ENCODE data around the gene CDK13. TPM values are rescaled to one million over a fixed set of nuclear protein-coding genes. Genes with fewer than 3 reads are reported as not detected.

The CDK13 gene
- total RNA-seq, 1 experiment from 2014 or later, result 52.2 TPM

- H3K27ac ChIP-seq (ENCODE audit: insufficient read length, low read depth, low read length), result no peak overlapping the region
- Mint-ChIP-seq H3K36me3 (ENCODE audit: insufficient read depth in 1 of 3, low read depth in 3 of 3) (peaks cover 0 to 4% (median 0%) of the 10 kb centered on the region in 3 experiments; a peak in 3 of 7 replicates), H3K4me3 (no peak overlapping the region), H3K27ac (no peak overlapping the region; a peak in 1 of 7 replicates), H3K9me3 (peaks cover 4 to 9% of the 10 kb centered on the region in 2 experiments), H3K27me3 (ENCODE audit: low read depth) (no peaks in the 10 kb centered on the region; the same call in 1 of the 2 replicates), H3K4me1 (no peaks in the 10 kb centered on the region)
- no peak for DNase-seq
- no peak for TF ChIP-seq CTCF (conservative IDR thresholded peaks at IDR 0.05)
- H2BK15ac ChIP-seq (ENCODE audit: low read depth, low read length), result no peak overlapping the region
- H3K27me3 ChIP-seq (ENCODE audit: insufficient read depth, low read length), result no peaks in the 10 kb centered on the region
- no peak overlapping the region for H3K56ac ChIP-seq (ENCODE audit: insufficient read length, low read depth, low read length)
- H3K4me2 ChIP-seq (ENCODE audit: insufficient read depth, insufficient read length, low read length), result no peak overlapping the region
- no peak overlapping the region for H3K4ac ChIP-seq (ENCODE audit: low read depth, low read length)
- no peak overlapping the region for H3K23ac ChIP-seq (ENCODE audit: insufficient read length, low read depth, low read length)
- no peak overlapping the region for H3K18ac ChIP-seq (ENCODE audit: insufficient read length, low read depth, low read length)
- no peak overlapping the region for H3K14ac ChIP-seq (ENCODE audit: insufficient read depth, low read length)
- no peaks in the 10 kb centered on the region for H4K20me1 ChIP-seq (ENCODE audit: control insufficient read depth, insufficient read depth, insufficient read length)
- no peak overlapping the region for H2BK20ac ChIP-seq (ENCODE audit: low read depth, low read length, poor library complexity, severe bottlenecking)
- no peaks in the 10 kb centered on the region for H3K4me1 ChIP-seq (ENCODE audit: insufficient read depth, low read length)
- H2AFZ ChIP-seq (ENCODE audit: low read length), result no peak overlapping the region
- no peak overlapping the region for H2BK5ac ChIP-seq (ENCODE audit: insufficient read length, low read length)
- H2BK12ac ChIP-seq (ENCODE audit: insufficient read length, low read depth, low read length), result no peak overlapping the region
- H3K79me2 ChIP-seq (ENCODE audit: insufficient read depth, low read length), result no peaks in the 10 kb centered on the region
- no peak overlapping the region for H2BK120ac ChIP-seq (ENCODE audit: low read depth, low read length, poor library complexity, severe bottlenecking)
- no peaks in the 10 kb centered on the region for H3K9me3 ChIP-seq (ENCODE audit: control insufficient read depth, low read depth, low read length)
- H3K23me2 ChIP-seq (ENCODE audit: insufficient read length, low read depth, low read length, poor library complexity, severe bottlenecking), result no peaks in the 10 kb centered on the region
- no peak overlapping the region for H3T11ph ChIP-seq (ENCODE audit: low read length)
- no peaks in the 10 kb centered on the region for H3K79me1 ChIP-seq (ENCODE audit: insufficient read depth, low read depth, low read length, poor library complexity, severe bottlenecking)
- no peak overlapping the region for H4K8ac ChIP-seq (replicated peaks; ENCODE audit: insufficient read length, low read depth, low read length)
- H3K9ac ChIP-seq (ENCODE audit: extremely low read depth, insufficient read length, low read length), result no peak overlapping the region
- no peak overlapping the region for H4K5ac ChIP-seq (ENCODE audit: insufficient read length, low read depth, low read length)
- no peak overlapping the region for H4K91ac ChIP-seq (ENCODE audit: insufficient read length, low read depth, low read length)
- no CpG with 5 or more reads among the region's 2 CpGs for WGBS (ENCODE audit: extremely low coverage, insufficient read length, low lambda C conversion rate)
- no peak overlapping the region for H2AK5ac ChIP-seq (ENCODE audit: insufficient read length, low read length)
Observed at GRCh38 chr7:39942883-39943282, 7.2 kb upstream of the CDK13 start.
